Uterus (tissue), 2 donors: ENCODE data around the gene PTPRM.

ENCODE experiments used
- POLR2A ChIP-seq, 2 donors: fragments of 450-650 bp; IDR thresholded peaks; one replicate each; pipeline ENCODE4 v1.6.1; 2016; ENCODE audit warnings: antibody characterized with exemption in 2 of 2, mild to moderate bottlenecking in 1 of 2, moderate library complexity in 1 of 2
- TF ChIP-seq, protein P1 (sequence below), 4 experiments: fragments of 200-600 bp in 2 of 4; fragments of 450-650 bp in 2 of 4; sonication (generic) in 2 of 4; IDR thresholded peaks; one replicate each; pipeline ENCODE4 v1.5.1; 2016 to 2019; ENCODE audit warnings: antibody characterized with exemption in 4 of 4, mild to moderate bottlenecking in 2 of 4, moderate library complexity in 1 of 4

DNA sequence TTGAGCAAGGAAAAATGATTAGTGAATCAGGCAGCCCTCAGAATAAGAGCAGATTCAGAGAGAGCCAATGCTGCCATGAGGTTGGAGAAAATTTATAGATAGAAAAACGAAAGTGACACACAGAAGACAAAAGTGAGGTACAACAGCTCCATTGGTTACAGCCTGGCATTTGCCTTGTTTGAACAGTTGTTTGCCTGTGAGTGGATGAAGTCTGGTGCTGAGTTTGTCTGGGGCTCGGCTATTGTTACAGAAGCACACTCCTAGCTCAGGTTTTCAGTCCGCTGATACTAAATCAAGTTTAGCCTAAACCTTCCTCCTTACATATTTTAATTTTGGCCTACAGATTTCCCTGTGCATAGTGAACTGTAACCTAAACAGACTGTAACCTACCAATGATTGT lies 654.3 kb downstream of the PTPRM start:
- TF ChIP-seq, protein P1, sequence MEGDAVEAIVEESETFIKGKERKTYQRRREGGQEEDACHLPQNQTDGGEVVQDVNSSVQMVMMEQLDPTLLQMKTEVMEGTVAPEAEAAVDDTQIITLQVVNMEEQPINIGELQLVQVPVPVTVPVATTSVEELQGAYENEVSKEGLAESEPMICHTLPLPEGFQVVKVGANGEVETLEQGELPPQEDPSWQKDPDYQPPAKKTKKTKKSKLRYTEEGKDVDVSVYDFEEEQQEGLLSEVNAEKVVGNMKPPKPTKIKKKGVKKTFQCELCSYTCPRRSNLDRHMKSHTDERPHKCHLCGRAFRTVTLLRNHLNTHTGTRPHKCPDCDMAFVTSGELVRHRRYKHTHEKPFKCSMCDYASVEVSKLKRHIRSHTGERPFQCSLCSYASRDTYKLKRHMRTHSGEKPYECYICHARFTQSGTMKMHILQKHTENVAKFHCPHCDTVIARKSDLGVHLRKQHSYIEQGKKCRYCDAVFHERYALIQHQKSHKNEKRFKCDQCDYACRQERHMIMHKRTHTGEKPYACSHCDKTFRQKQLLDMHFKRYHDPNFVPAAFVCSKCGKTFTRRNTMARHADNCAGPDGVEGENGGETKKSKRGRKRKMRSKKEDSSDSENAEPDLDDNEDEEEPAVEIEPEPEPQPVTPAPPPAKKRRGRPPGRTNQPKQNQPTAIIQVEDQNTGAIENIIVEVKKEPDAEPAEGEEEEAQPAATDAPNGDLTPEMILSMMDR (IDR thresholded peaks at IDR 0.05): no peak
- no peak for TF ChIP-seq POLR2A (IDR thresholded peaks at IDR 0.05)
